ENCODE results near the gene CDH13. TPM values are rescaled to one million over a fixed set of nuclear protein-coding genes. Genes with fewer than 3 reads are reported as not detected.

The CDH13 gene
- total and polyA plus RNA-seq, 9 donors: 1.9 to 34.2 (median 4.8) TPM

DNA sequence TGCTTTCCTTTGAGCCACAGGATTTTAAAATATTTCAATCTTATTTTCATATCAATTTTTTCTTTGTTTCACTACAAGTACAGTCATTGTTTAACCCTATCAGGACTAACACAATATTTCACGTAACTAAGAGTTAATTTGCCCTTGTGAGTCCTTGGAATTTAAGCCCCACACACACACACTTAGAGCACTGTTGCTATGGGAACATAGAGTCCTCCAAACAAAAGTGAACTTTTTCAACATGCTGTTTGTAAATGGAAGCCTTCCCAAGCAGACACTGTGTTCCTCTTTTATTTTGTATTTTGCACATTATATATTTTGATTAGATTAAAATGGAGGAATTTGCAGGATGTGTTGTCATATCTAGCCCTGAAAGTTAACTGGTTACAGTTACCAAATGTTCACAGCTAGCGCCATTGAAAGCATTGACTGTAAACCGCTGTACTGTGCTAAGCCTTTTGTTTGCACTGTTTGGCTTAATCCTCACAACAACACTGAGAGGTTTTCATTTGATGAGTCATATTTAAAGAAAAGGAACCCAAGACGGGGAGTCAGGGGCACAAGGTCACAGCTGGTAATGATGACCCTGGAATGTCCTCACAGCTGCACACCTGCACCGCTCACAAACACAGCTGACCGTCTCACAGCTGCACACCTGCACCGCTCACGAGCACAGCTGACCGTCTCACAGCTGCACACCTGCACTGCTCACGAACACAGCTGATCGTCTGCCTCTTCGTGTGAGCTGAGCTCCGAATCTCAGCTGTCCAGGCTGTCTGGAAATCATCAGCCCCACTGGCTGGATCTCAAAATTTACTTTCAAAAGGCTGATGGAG, 1187.3 kb downstream of the CDH13 start:
- Histone ChIP-seq H3K4me1 (ENCODE audit: insufficient read depth) (peaks cover 6% of the 10 kb centered on the region), H3K9me3 (no peaks in the 10 kb centered on the region), H3K27ac (peak overlapping the region in 1 of 2 donors; percentile 19), H3K4me3 (no peak overlapping the region), H3K36me3 (no peaks in the 10 kb centered on the region), H3K27me3 (no peaks in the 10 kb centered on the region)
- 3 to 16% (median 10%) methylated on average over 13 of the region's 13 CpGs for WGBS, 3 donors
- peak in 4 of 5 donors; percentile 32 to 67 (median 47) for DNase-seq
- intact Hi-C loops (cut with DNase I): no loop called here
- TF ChIP-seq EP300 (IDR thresholded peaks at IDR 0.05) (no peak), POLR2A (IDR thresholded peaks at IDR 0.05) (no peak)
- TF ChIP-seq, protein P1, sequence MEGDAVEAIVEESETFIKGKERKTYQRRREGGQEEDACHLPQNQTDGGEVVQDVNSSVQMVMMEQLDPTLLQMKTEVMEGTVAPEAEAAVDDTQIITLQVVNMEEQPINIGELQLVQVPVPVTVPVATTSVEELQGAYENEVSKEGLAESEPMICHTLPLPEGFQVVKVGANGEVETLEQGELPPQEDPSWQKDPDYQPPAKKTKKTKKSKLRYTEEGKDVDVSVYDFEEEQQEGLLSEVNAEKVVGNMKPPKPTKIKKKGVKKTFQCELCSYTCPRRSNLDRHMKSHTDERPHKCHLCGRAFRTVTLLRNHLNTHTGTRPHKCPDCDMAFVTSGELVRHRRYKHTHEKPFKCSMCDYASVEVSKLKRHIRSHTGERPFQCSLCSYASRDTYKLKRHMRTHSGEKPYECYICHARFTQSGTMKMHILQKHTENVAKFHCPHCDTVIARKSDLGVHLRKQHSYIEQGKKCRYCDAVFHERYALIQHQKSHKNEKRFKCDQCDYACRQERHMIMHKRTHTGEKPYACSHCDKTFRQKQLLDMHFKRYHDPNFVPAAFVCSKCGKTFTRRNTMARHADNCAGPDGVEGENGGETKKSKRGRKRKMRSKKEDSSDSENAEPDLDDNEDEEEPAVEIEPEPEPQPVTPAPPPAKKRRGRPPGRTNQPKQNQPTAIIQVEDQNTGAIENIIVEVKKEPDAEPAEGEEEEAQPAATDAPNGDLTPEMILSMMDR (IDR thresholded peaks at IDR 0.05): no peak

DNA sequence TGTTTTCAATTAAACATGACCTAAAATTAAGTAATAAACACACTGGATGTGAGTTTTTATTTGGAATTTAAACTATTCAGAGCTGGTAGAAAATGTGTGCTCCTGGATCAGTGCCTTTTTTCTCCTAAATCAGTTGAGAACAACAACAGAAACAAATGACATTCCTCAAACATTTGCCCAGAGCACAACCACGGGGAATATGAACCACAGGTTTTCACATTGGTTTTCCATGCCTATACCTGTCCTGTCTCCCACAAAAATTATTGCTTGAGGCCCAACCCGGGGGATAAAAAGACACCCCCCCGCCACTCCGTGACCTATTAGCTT, 1187.9 kb downstream of the CDH13 start:
- H3K36me3 ChIP-seq: no peaks in the 10 kb centered on the region
- TF ChIP-seq POLR2A (IDR thresholded peaks at IDR 0.05) (no peak), EP300 (IDR thresholded peaks at IDR 0.05) (no peak)
- TF ChIP-seq, protein P1 (IDR thresholded peaks at IDR 0.05): no peak
- no peaks in the 10 kb centered on the region for H3K9me3 ChIP-seq
- 11 to 31% (median 21%) methylated on average over 4 of the region's 4 CpGs for WGBS, 3 donors
- DNase-seq: no peak
- no peak overlapping the region for H3K27ac ChIP-seq
- peaks cover 4% of the 10 kb centered on the region for H3K4me1 ChIP-seq (ENCODE audit: insufficient read depth)
- no peaks in the 10 kb centered on the region for H3K27me3 ChIP-seq
- intact Hi-C loops (cut with DNase I): no loop called here
- H3K4me3 ChIP-seq: no peak overlapping the region

DNA sequence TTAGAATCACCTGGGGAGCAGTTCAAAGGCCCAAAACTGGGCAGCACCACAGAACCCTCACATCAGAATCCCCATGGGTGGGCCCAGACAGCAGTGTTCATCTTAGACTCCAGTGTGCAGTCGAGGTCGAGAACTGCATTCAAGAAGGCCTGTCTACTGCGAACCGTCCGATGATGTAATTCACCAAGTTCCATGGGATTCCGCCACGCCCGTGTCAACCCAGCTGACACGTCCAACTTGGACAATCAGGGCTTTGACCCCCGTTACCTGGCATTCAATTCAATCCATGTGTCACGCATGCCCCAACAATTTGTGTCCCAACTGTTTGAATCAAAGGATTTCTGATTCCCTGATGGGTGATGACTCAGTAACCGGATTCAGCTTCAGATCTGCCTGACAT, 1190.3 kb downstream of the CDH13 start:
- DNase-seq: no peak
- TF ChIP-seq POLR2A (IDR thresholded peaks at IDR 0.05): no peak
- TF ChIP-seq, protein P1 (IDR thresholded peaks at IDR 0.05): no peak
- no peak for TF ChIP-seq EP300 (IDR thresholded peaks at IDR 0.05)
- Histone ChIP-seq H3K4me1 (ENCODE audit: insufficient read depth) (peaks cover 4% of the 10 kb centered on the region), H3K27me3 (no peaks in the 10 kb centered on the region), H3K36me3 (no peaks in the 10 kb centered on the region), H3K27ac (no peak overlapping the region), H3K4me3 (no peak overlapping the region), H3K9me3 (no peaks in the 10 kb centered on the region)
- 91 to 96% (median 95%) methylated on average over 12 of the region's 12 CpGs for WGBS, 3 donors
- intact Hi-C loops (cut with DNase I): no loop called here

DNA sequence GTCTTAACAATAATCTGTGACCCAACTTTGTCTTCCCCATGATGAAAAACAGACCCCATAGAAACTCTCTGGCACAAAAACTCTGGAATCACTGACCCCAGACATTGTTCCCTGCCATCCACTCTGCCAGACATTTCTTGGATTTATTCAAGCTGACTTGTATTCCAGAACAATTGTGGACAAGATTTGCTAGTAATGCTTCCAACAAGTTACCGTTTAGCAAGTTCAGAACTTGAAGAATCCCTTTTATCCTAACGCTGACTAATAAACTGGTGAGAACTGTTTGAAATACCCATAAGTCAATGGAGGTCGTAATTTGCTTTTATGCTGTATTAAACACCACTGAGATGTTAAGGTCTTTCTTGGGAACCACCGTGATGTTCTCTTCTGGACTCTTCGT, 1191.5 kb downstream of the CDH13 start:
- H3K36me3 ChIP-seq: no peaks in the 10 kb centered on the region
- H3K9me3 ChIP-seq: no peaks in the 10 kb centered on the region
- intact Hi-C loops (cut with DNase I): no loop called here
- no peak overlapping the region for H3K27ac ChIP-seq
- DNase-seq: no peak
- H3K4me3 ChIP-seq: no peak overlapping the region
- peaks cover 3% of the 10 kb centered on the region for H3K4me1 ChIP-seq (ENCODE audit: insufficient read depth)
- 80 to 89% (median 87%) methylated on average over 5 of the region's 5 CpGs for WGBS, 3 donors
- TF ChIP-seq POLR2A (IDR thresholded peaks at IDR 0.05) (no peak), EP300 (IDR thresholded peaks at IDR 0.05) (no peak)
- TF ChIP-seq, protein P1 (IDR thresholded peaks at IDR 0.05): no peak
- no peaks in the 10 kb centered on the region for H3K27me3 ChIP-seq
